ENCODE results near the gene MCF2.

MCF2 gene

GRCh38 chrX:139596068-139596467 is 111.9 kb downstream of the MCF2 start:
- FAIRE-seq = no peak

GRCh38 chrX:139585613-139586012 is 122.4 kb downstream of the MCF2 start:
- no peak for FAIRE-seq

GRCh38 chrX:139581068-139581467 is 126.9 kb downstream of the MCF2 start:
- no peak for FAIRE-seq

- no peak for FAIRE-seq
Measured at GRCh38 chrX:139566981-139567380, 141.0 kb downstream of the MCF2 start.

- FAIRE-seq = no peak
Measured at GRCh38 chrX:139563251-139563650, 144.7 kb downstream of the MCF2 start.

- no peak for FAIRE-seq
Measured at GRCh38 chrX:139560221-139560620, 147.7 kb downstream of the MCF2 start.

GRCh38 chrX:139559383-139560042 is 148.5 kb downstream of the MCF2 start:
- FAIRE-seq = no peak

- no peak for FAIRE-seq
Measured at GRCh38 chrX:139554991-139555675, 152.8 kb downstream of the MCF2 start.

- no peak for FAIRE-seq
Measured at GRCh38 chrX:139554376-139554775, 153.6 kb downstream of the MCF2 start.

- FAIRE-seq = no peak
Measured at GRCh38 chrX:139544591-139544990, 163.4 kb downstream of the MCF2 start.

GRCh38 chrX:139543920-139544319 is 164.0 kb downstream of the MCF2 start:
- no peak for FAIRE-seq

- FAIRE-seq = no peak
Measured at GRCh38 chrX:139542652-139543051, 165.3 kb downstream of the MCF2 start.

GRCh38 chrX:139538907-139539790 is 168.8 kb downstream of the MCF2 start:
- no peak for FAIRE-seq

GRCh38 chrX:139533444-139533843 is 174.5 kb downstream of the MCF2 start:
- no peak for FAIRE-seq

- FAIRE-seq = no peak
Measured at GRCh38 chrX:139532834-139533233, 175.1 kb downstream of the MCF2 start.

All from G401.6 (cell line).